ENCODE measurements around the gene SEC22C.
A peak's percentile ranks its signal among the peaks of the same experiment; 100 is the strongest.
"Not testable (repeated sequence)": the region's sequence is repeated elsewhere in the genome, so short reads cannot be mapped to it uniquely, and the experiment has no call there.

SEC22C gene

DNA sequence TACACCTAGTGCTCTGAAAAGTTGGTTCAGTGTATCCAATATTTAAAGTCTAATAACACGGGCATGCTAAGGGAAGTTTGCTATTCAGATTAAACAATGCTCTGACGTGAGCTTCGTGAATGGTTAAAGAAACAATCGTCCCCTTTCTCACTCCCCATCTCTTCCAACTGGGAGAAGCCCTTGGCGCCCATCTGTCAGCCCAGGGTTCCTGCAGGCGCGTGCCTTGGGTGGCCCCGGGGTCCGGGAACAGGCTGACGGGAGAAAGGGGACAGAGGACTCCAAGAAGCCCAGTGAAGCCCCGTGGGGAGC, 413 bp downstream of the SEC22C start:
- WGBS: 3% methylated on average over 10 of the region's 11 CpGs
- Histone ChIP-seq H3K79me1 (replicated peaks; ENCODE audit: low read length, poor library complexity, severe bottlenecking) (peaks cover 8% of the 10 kb centered on the region), H3K18ac (ENCODE audit: low read depth in 1 of 2, low read length in 2 of 2) (peak overlapping the region; percentile 96 to 98), H3K4me3 (ENCODE audit: insufficient read depth in 1 of 2, low read depth in 1 of 2, low read length in 2 of 2) (peak overlapping the region; percentile 98), H3K9me3 (ENCODE audit: control insufficient read depth, low read length) (no peaks in the 10 kb centered on the region), H3K27me3 (ENCODE audit: control insufficient read depth in 1 of 2, insufficient read depth in 1 of 2, low read length in 2 of 2) (no peaks in the 10 kb centered on the region), H2BK120ac (ENCODE audit: low read depth, low read length) (peak overlapping the region; percentile 35), H3K4ac (ENCODE audit: low read depth in 1 of 2, low read length in 2 of 2) (peak overlapping the region; percentile 86 to 98), H3K9ac (ENCODE audit: low read length) (peak overlapping the region; percentile 95), H2BK5ac (ENCODE audit: low read depth, low read length, poor library complexity, severe bottlenecking) (no peak overlapping the region), H3K4me2 (ENCODE audit: low read length, poor library complexity, severe bottlenecking) (peak overlapping the region; percentile 71), H3K23ac (ENCODE audit: low read length in 2 of 2) (peak overlapping the region in 1 of 2 experiments; percentile 96), H3K4me1 (ENCODE audit: control insufficient read depth, insufficient read depth, low read depth, low read length) (peaks cover 2% of the 10 kb centered on the region), H2AFZ (ENCODE audit: low read depth, low read length) (peak overlapping the region; percentile 96), H4K8ac (ENCODE audit: low read length) (peak overlapping the region; percentile 89), H3K36me3 (ENCODE audit: control insufficient read depth in 1 of 2, insufficient read depth in 2 of 2, low read depth in 1 of 2, low read length in 2 of 2) (peaks cover 0 to 16% of the 10 kb centered on the region in 2 experiments), H3K14ac (ENCODE audit: low read length in 2 of 2) (peak overlapping the region in 1 of 2 experiments; percentile 99), H2BK12ac (ENCODE audit: low read length in 2 of 2) (no peak overlapping the region), H2BK15ac (ENCODE audit: low read depth, poor library complexity, severe bottlenecking) (peak overlapping the region; percentile 3), H4K91ac (ENCODE audit: low read length) (peak overlapping the region; percentile 86), H2AK5ac (ENCODE audit: low read length, severe bottlenecking) (no peak overlapping the region), H3K27ac (ENCODE audit: low read length, poor library complexity, severe bottlenecking) (peak overlapping the region; percentile 27)
- DNase-seq: no peak

DNA sequence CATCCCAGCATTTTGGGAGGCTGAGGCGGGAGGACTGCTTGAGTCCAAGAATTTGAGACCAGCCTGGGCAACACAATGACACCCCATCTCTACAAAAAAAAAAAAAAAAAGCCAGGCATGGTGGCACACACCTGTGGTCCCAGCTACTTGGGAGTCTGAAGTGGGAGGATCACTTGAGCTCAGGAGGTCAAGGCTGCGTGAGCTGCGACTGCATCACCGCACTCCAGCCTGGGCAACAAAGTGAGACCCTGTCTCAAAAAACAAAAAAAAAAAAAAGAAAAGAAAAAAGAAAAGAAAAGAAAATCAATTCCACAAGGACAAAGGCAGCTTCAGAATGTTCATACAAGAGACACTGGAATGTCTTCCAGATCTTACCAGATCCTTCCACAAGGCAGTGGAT, 2.4 kb downstream of the SEC22C start:
- H3K23ac ChIP-seq (ENCODE audit: low read length in 2 of 2); H2BK15ac ChIP-seq (ENCODE audit: low read depth, poor library complexity, severe bottlenecking); H3K14ac ChIP-seq (ENCODE audit: low read length in 2 of 2); H3K79me1 ChIP-seq (replicated peaks; ENCODE audit: low read length, poor library complexity, severe bottlenecking); H3K18ac ChIP-seq (ENCODE audit: low read depth in 1 of 2, low read length in 2 of 2); H2BK5ac ChIP-seq (ENCODE audit: low read depth, low read length, poor library complexity, severe bottlenecking); H2AK5ac ChIP-seq (ENCODE audit: low read length, severe bottlenecking); DNase-seq; H3K4ac ChIP-seq (ENCODE audit: low read depth in 1 of 2, low read length in 2 of 2); H3K9ac ChIP-seq (ENCODE audit: low read length); H4K91ac ChIP-seq (ENCODE audit: low read length); H2BK120ac ChIP-seq (ENCODE audit: low read depth, low read length); H3K9me3 ChIP-seq (ENCODE audit: control insufficient read depth, low read length); H4K8ac ChIP-seq (ENCODE audit: low read length); H2AFZ ChIP-seq (ENCODE audit: low read depth, low read length); H2BK12ac ChIP-seq (ENCODE audit: low read length in 2 of 2); H3K4me3 ChIP-seq (ENCODE audit: insufficient read depth in 1 of 2, low read depth in 1 of 2, low read length in 2 of 2); H3K27ac ChIP-seq (ENCODE audit: low read length, poor library complexity, severe bottlenecking); H3K27me3 ChIP-seq (ENCODE audit: control insufficient read depth in 1 of 2, insufficient read depth in 1 of 2, low read length in 2 of 2); H3K4me2 ChIP-seq (ENCODE audit: low read length, poor library complexity, severe bottlenecking); H3K4me1 ChIP-seq (ENCODE audit: control insufficient read depth, insufficient read depth, low read depth, low read length): not testable (repeated sequence)
- peaks cover 0 to 28% of the 10 kb centered on the region in 2 experiments for H3K36me3 ChIP-seq (ENCODE audit: control insufficient read depth in 1 of 2, insufficient read depth in 2 of 2, low read depth in 1 of 2, low read length in 2 of 2)
- 100% methylated on average over 3 of the region's 4 CpGs for WGBS

DNA sequence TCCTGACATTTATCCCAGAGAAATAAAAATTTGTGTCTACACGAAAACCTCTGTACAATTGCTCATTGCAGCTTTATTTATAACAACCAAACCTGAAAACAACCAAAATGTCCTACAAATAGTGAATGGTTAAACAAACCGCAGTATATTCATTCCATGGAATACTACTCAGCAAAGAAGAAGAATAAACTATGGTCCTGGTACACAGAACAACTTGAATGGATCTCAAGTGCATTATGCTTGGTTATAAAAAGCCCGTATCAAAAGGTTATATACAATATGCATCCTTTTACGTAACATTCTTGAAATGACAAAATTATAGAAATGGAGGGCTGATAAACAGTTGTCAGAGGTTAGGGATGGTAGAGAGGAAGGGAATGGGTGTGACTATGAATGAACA, 3.7 kb downstream of the SEC22C start:
- H3K36me3 ChIP-seq (ENCODE audit: control insufficient read depth in 1 of 2, insufficient read depth in 2 of 2, low read depth in 1 of 2, low read length in 2 of 2): peaks cover 3 to 34% of the 10 kb centered on the region in 2 experiments
- no peak overlapping the region for H2BK15ac ChIP-seq (ENCODE audit: low read depth, poor library complexity, severe bottlenecking)
- H3K27ac ChIP-seq (ENCODE audit: low read length, poor library complexity, severe bottlenecking): no peak overlapping the region
- no peak overlapping the region for H3K4ac ChIP-seq (ENCODE audit: low read depth in 1 of 2, low read length in 2 of 2)
- no peak overlapping the region for H3K4me2 ChIP-seq (ENCODE audit: low read length, poor library complexity, severe bottlenecking)
- no peak overlapping the region for H2AK5ac ChIP-seq (ENCODE audit: low read length, severe bottlenecking)
- H3K14ac ChIP-seq (ENCODE audit: low read length in 2 of 2): no peak overlapping the region
- H3K18ac ChIP-seq (ENCODE audit: low read depth in 1 of 2, low read length in 2 of 2): no peak overlapping the region
- no peak overlapping the region for H2BK12ac ChIP-seq (ENCODE audit: low read length in 2 of 2)
- H3K23ac ChIP-seq (ENCODE audit: low read length in 2 of 2): no peak overlapping the region
- H3K9ac ChIP-seq (ENCODE audit: low read length): no peak overlapping the region
- no peak overlapping the region for H3K4me3 ChIP-seq (ENCODE audit: insufficient read depth in 1 of 2, low read depth in 1 of 2, low read length in 2 of 2)
- H2BK5ac ChIP-seq (ENCODE audit: low read depth, low read length, poor library complexity, severe bottlenecking): no peak overlapping the region
- H3K27me3 ChIP-seq (ENCODE audit: control insufficient read depth in 1 of 2, insufficient read depth in 1 of 2, low read length in 2 of 2): no peaks in the 10 kb centered on the region
- peaks cover 2% of the 10 kb centered on the region for H3K4me1 ChIP-seq (ENCODE audit: control insufficient read depth, insufficient read depth, low read depth, low read length)
- no peak overlapping the region for H4K8ac ChIP-seq (ENCODE audit: low read length)
- H4K91ac ChIP-seq (ENCODE audit: low read length): no peak overlapping the region
- H2BK120ac ChIP-seq (ENCODE audit: low read depth, low read length): no peak overlapping the region
- WGBS: 100% methylated on average over 3 of the region's 4 CpGs
- H2AFZ ChIP-seq (ENCODE audit: low read depth, low read length): no peak overlapping the region
- DNase-seq: no peak
- H3K9me3 ChIP-seq (ENCODE audit: control insufficient read depth, low read length): peaks cover 9% of the 10 kb centered on the region
- no peaks in the 10 kb centered on the region for H3K79me1 ChIP-seq (replicated peaks; ENCODE audit: low read length, poor library complexity, severe bottlenecking)

DNA sequence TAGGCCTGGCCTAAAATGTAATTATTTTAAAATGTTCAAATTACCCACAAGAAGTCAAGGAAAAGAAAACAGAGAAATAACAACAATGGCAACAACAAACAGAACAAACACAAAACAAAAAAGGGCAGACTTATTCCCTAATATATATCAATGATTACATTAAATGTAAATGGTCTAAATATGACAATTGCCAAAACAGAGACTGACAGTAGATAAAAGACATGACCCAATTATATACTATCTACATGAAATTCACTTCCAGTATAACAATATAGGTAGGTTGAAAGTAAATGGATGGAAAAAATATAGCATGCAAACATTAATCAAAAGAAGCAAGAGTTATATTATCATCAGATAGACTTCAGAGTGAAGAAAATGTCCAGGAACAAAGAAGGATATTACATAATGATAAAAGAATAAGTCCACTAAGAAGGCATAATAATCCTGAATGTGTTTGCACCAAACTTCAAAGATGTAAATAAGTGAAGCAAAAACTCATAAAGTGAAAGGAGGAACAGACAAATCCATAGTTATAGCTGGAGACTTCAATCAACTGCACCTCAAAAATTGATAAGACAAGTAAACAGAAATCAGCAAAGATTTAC, 6.5 kb downstream of the SEC22C start:
- Histone ChIP-seq H3K27ac (ENCODE audit: low read length, poor library complexity, severe bottlenecking) (no peak overlapping the region), H3K14ac (ENCODE audit: low read length in 2 of 2) (no peak overlapping the region), H2BK12ac (ENCODE audit: low read length in 2 of 2) (no peak overlapping the region), H2AK5ac (ENCODE audit: low read length, severe bottlenecking) (no peak overlapping the region), H3K9ac (ENCODE audit: low read length) (no peak overlapping the region), H3K79me1 (replicated peaks; ENCODE audit: low read length, poor library complexity, severe bottlenecking) (peaks cover 7% of the 10 kb centered on the region), H3K36me3 (ENCODE audit: control insufficient read depth in 1 of 2, insufficient read depth in 2 of 2, low read depth in 1 of 2, low read length in 2 of 2) (peaks cover 11 to 37% of the 10 kb centered on the region in 2 experiments), H3K4me2 (ENCODE audit: low read length, poor library complexity, severe bottlenecking) (no peak overlapping the region), H3K9me3 (ENCODE audit: control insufficient read depth, low read length) (peaks cover 9% of the 10 kb centered on the region), H2BK5ac (ENCODE audit: low read depth, low read length, poor library complexity, severe bottlenecking) (peak overlapping the region; percentile 31), H4K8ac (ENCODE audit: low read length) (no peak overlapping the region), H4K91ac (ENCODE audit: low read length) (no peak overlapping the region), H3K27me3 (ENCODE audit: control insufficient read depth in 1 of 2, insufficient read depth in 1 of 2, low read length in 2 of 2) (no peaks in the 10 kb centered on the region), H2AFZ (ENCODE audit: low read depth, low read length) (no peak overlapping the region), H2BK120ac (ENCODE audit: low read depth, low read length) (no peak overlapping the region), H3K4me1 (ENCODE audit: control insufficient read depth, insufficient read depth, low read depth, low read length) (peaks cover 3% of the 10 kb centered on the region), H3K4ac (ENCODE audit: low read depth in 1 of 2, low read length in 2 of 2) (no peak overlapping the region), H3K4me3 (ENCODE audit: insufficient read depth in 1 of 2, low read depth in 1 of 2, low read length in 2 of 2) (no peak overlapping the region), H3K23ac (ENCODE audit: low read length in 2 of 2) (no peak overlapping the region), H2BK15ac (ENCODE audit: low read depth, poor library complexity, severe bottlenecking) (no peak overlapping the region), H3K18ac (ENCODE audit: low read depth in 1 of 2, low read length in 2 of 2) (no peak overlapping the region)
- DNase-seq: no peak
